Measurements from ENCODE around the gene ARRB2.

DNA sequence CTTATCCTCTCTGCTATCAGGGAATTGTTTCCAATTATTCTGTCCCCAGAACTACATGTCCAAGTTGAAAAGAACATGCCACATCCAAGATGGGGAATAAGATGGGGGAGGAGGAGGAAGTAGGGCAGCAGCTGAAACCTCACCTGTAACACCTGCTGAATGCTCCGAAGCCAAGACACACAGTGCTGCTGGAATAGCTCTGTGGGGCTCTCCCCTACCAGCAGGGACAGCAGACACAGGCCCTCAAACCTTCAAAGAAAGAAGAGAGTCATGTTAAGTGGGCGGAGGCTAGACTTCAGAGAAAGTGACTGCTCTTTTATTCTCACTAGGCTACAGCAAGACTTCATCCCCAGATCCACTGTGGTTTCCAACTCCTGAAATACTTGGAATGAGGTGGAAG, 19.7 kb upstream of the ARRB2 start:
- TF ChIP-seq SIN3A (IDR thresholded peaks at IDR 0.05; ENCODE audit: borderline replicate concordance, insufficient read depth, low read length) (no peak), REST (IDR thresholded peaks at IDR 0.05; ENCODE audit: insufficient read depth in 1 of 2, low read depth in 2 of 2, low read length in 2 of 2) (no peak), POLR2AphosphoS5 (IDR thresholded peaks at IDR 0.05; ENCODE audit: low read depth, low read length) (no peak)

All from PFSK-1 (cell line).